Measurements from ENCODE around the gene TEKT3. TPM values are rescaled to one million over a fixed set of nuclear protein-coding genes. Genes with fewer than 3 reads are reported as not detected.

TEKT3 gene
- 1 to 10 TPM; 1.2 to 1.6 (median 1.2) TPM for polyA plus RNA-seq (ENCODE audit: insufficient read length in 4 of 4)

- peak; percentile 67 to 76 (median 72) for DNase-seq (ENCODE audit: low read depth in 4 of 4, low spot score in 3 of 4)
Measured at GRCh38 chr17:15341385-15341849, at the start of gene TEKT3. Gene TEKT3 (minus strand): TSS chr17:15341597. CDS start chr17:15331585, 10,012 bp downstream.

GRCh38 chr17:15388356-15389041, 47.1 kb upstream of the TEKT3 start:
- DNase-seq (ENCODE audit: low read depth in 4 of 4, low spot score in 3 of 4) = no peak

GRCh38 chr17:15386083-15386482, 44.7 kb upstream of the TEKT3 start:
- no peak for DNase-seq (ENCODE audit: low read depth in 4 of 4, low spot score in 3 of 4)

- DNase-seq (ENCODE audit: low read depth in 4 of 4, low spot score in 3 of 4) = no peak
Measured at GRCh38 chr17:15385305-15385704, 43.9 kb upstream of the TEKT3 start.

GRCh38 chr17:15384142-15384787, 42.9 kb upstream of the TEKT3 start:
- no peak for DNase-seq (ENCODE audit: low read depth in 4 of 4, low spot score in 3 of 4)

GRCh38 chr17:15382914-15383313, 41.5 kb upstream of the TEKT3 start:
- no peak for DNase-seq (ENCODE audit: low read depth in 4 of 4, low spot score in 3 of 4)

- DNase-seq (ENCODE audit: low read depth in 4 of 4, low spot score in 3 of 4) = no peak
Measured at GRCh38 chr17:15381707-15382106, 40.3 kb upstream of the TEKT3 start.

GRCh38 chr17:15380446-15380845, 39.0 kb upstream of the TEKT3 start:
- DNase-seq (ENCODE audit: low read depth in 4 of 4, low spot score in 3 of 4) = no peak

- DNase-seq (ENCODE audit: low read depth in 4 of 4, low spot score in 3 of 4) = no peak
Measured at GRCh38 chr17:15379659-15380058, 38.3 kb upstream of the TEKT3 start.

- DNase-seq (ENCODE audit: low read depth in 4 of 4, low spot score in 3 of 4) = no peak
Measured at GRCh38 chr17:15378243-15378642, 36.8 kb upstream of the TEKT3 start.

- DNase-seq (ENCODE audit: low read depth in 4 of 4, low spot score in 3 of 4) = peak; percentile 33 to 60 (median 44)
Measured at GRCh38 chr17:15377616-15378015, 36.2 kb upstream of the TEKT3 start.

GRCh38 chr17:15377200-15377599, 35.8 kb upstream of the TEKT3 start:
- DNase-seq (ENCODE audit: low read depth in 4 of 4, low spot score in 3 of 4) = no peak

GRCh38 chr17:15371376-15372130, 30.2 kb upstream of the TEKT3 start:
- DNase-seq (ENCODE audit: low read depth in 4 of 4, low spot score in 3 of 4) = no peak

GRCh38 chr17:15368600-15368999, 27.2 kb upstream of the TEKT3 start:
- no peak for DNase-seq (ENCODE audit: low read depth in 4 of 4, low spot score in 3 of 4)

- no peak for DNase-seq (ENCODE audit: low read depth in 4 of 4, low spot score in 3 of 4)
Measured at GRCh38 chr17:15366026-15366425, 24.6 kb upstream of the TEKT3 start.

- DNase-seq (ENCODE audit: low read depth in 4 of 4, low spot score in 3 of 4) = no peak
Measured at GRCh38 chr17:15364615-15365014, 23.2 kb upstream of the TEKT3 start.

GRCh38 chr17:15363702-15364101, 22.3 kb upstream of the TEKT3 start:
- DNase-seq (ENCODE audit: low read depth in 4 of 4, low spot score in 3 of 4) = no peak

- DNase-seq (ENCODE audit: low read depth in 4 of 4, low spot score in 3 of 4) = no peak
Measured at GRCh38 chr17:15361592-15361991, 20.2 kb upstream of the TEKT3 start.

GRCh38 chr17:15361151-15361550, 19.8 kb upstream of the TEKT3 start:
- DNase-seq (ENCODE audit: low read depth in 4 of 4, low spot score in 3 of 4) = no peak

GRCh38 chr17:15354256-15354655, 12.9 kb upstream of the TEKT3 start:
- DNase-seq (ENCODE audit: low read depth in 4 of 4, low spot score in 3 of 4) = no peak

GRCh38 chr17:15351925-15352324, 10.5 kb upstream of the TEKT3 start:
- DNase-seq (ENCODE audit: low read depth in 4 of 4, low spot score in 3 of 4) = no peak

GRCh38 chr17:15351478-15351840, 10.1 kb upstream of the TEKT3 start:
- DNase-seq (ENCODE audit: low read depth in 4 of 4, low spot score in 3 of 4) = no peak
